Measurements from ENCODE around the gene TBC1D9. TPM values are rescaled to one million over a fixed set of nuclear protein-coding genes. Genes with fewer than 3 reads are reported as not detected.

The TBC1D9 gene
- polyA plus RNA-seq, 1 donor (not counting 4 experiments of a cell fraction or from before 2014, with no cell fraction given) = 11.6 TPM

DNA sequence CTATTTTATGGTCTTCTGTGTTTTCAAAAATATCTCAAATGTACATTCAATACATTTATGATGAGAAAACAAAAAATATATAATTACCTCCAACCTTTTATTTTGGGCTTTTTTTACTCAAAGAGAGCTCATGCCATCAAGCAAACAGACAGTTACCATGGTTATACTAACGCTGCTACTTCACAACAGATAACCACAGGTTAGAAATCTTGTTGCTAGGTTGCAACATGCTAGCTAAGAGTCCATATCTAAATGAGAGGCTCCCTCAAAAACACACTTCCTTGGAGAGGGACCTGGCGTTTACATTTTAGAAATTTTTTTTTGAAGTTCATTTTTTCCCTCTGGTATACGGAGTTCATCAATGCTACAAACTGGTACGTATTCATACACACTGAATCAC lies 44.3 kb downstream of the TBC1D9 start:
- Histone ChIP-seq H3K79me2 (ENCODE audit: control insufficient read depth, insufficient read depth, low read length) (no peaks in the 10 kb centered on the region), H3K4me1 (ENCODE audit: control insufficient read depth, extremely low read depth, insufficient read depth, low read length) (no peaks in the 10 kb centered on the region), H2AFZ (ENCODE audit: control insufficient read depth, low read length) (no peak overlapping the region), H3K9me1 (ENCODE audit: control insufficient read depth, extremely low read depth, insufficient read depth, low read length) (no peaks in the 10 kb centered on the region), H3K9me3 (ENCODE audit: control insufficient read depth, low read depth, low read length) (no peaks in the 10 kb centered on the region), H3K36me3 (ENCODE audit: control insufficient read depth in 2 of 2, extremely low read depth in 1 of 2, insufficient read depth in 2 of 2, low read length in 2 of 2) (no peaks in the 10 kb centered on the region), H3K27me3 (ENCODE audit: control insufficient read depth, extremely low read depth, insufficient read depth, low read length) (no peaks in the 10 kb centered on the region), H3K9ac (ENCODE audit: control insufficient read depth, extremely low read depth, insufficient read depth, low read length) (no peak overlapping the region), H3K4me3 (ENCODE audit: control insufficient read depth in 2 of 3, extremely low read depth in 1 of 3, insufficient read depth in 2 of 3, low read depth in 1 of 3, low read length in 3 of 3) (no peak overlapping the region), H4K20me1 (ENCODE audit: control insufficient read depth, extremely low read depth, insufficient read depth, low read length) (no peaks in the 10 kb centered on the region), H3K4me2 (ENCODE audit: control insufficient read depth, extremely low read depth, insufficient read depth, low read depth, low read length) (no peak overlapping the region), H3K27ac (ENCODE audit: control insufficient read depth, insufficient read depth, low read length) (no peak overlapping the region)
- FAIRE-seq = no peak
- dilution Hi-C loops (cut with MboI; ENCODE audit: extremely low pct_ligation_motif_present, low sequenced_read_pairs) = no loop called here
- TF ChIP-seq, protein P1, sequence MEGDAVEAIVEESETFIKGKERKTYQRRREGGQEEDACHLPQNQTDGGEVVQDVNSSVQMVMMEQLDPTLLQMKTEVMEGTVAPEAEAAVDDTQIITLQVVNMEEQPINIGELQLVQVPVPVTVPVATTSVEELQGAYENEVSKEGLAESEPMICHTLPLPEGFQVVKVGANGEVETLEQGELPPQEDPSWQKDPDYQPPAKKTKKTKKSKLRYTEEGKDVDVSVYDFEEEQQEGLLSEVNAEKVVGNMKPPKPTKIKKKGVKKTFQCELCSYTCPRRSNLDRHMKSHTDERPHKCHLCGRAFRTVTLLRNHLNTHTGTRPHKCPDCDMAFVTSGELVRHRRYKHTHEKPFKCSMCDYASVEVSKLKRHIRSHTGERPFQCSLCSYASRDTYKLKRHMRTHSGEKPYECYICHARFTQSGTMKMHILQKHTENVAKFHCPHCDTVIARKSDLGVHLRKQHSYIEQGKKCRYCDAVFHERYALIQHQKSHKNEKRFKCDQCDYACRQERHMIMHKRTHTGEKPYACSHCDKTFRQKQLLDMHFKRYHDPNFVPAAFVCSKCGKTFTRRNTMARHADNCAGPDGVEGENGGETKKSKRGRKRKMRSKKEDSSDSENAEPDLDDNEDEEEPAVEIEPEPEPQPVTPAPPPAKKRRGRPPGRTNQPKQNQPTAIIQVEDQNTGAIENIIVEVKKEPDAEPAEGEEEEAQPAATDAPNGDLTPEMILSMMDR (optimal IDR thresholded peaks at IDR 0.05 in 1 of 3, IDR thresholded peaks at IDR 0.05 in 1 of 3, conservative IDR thresholded peaks at IDR 0.05 in 1 of 3; ENCODE audit: extremely low read depth in 1 of 3, insufficient read depth in 2 of 3, low read length in 3 of 3) = no peak
- no peak for TF ChIP-seq EZH2 (IDR thresholded peaks at IDR 0.05; ENCODE audit: low read length)
- no peak for DNase-seq (ENCODE audit: low read depth, low spot score)

DNA sequence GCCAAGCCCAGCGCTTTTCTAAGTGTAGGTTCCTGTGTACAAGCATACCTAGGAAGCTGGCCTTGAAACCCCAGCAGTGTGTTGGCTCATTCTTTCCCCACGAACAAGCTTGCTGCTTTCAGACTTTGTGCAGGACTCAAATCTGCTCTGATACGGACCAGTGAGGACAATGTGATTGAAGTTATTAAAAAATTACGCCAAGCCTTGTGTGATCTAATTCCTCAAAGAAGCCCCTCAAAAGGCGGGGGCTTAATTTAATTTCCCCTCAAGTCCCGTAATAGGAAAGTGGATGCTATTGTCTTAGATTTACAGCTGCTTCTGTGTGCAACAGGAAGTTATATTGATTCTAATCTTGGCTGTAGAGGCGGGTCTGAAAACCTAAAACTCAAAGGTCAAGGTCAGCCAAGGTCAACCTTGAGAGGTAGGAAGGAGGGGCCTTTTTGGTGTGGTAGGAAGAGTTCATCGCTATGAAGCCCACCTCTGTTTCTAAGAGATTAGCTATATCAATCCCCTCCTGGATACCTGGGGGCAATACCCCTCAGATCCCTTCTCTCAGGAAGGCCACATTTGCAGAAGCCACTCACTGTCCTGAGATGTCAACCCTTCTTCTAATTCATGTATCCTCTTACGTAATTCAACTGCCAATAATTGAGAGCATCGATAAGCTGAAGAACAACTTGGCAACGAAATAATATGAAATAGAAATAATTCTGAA lies 45.1 kb downstream of the TBC1D9 start:
- Histone ChIP-seq H3K4me1 (ENCODE audit: control insufficient read depth, extremely low read depth, insufficient read depth, low read length) (no peaks in the 10 kb centered on the region), H4K20me1 (ENCODE audit: control insufficient read depth, extremely low read depth, insufficient read depth, low read length) (no peaks in the 10 kb centered on the region), H2AFZ (ENCODE audit: control insufficient read depth, low read length) (no peak overlapping the region), H3K9me1 (ENCODE audit: control insufficient read depth, extremely low read depth, insufficient read depth, low read length) (no peaks in the 10 kb centered on the region), H3K9ac (ENCODE audit: control insufficient read depth, extremely low read depth, insufficient read depth, low read length) (no peak overlapping the region), H3K36me3 (ENCODE audit: control insufficient read depth in 2 of 2, extremely low read depth in 1 of 2, insufficient read depth in 2 of 2, low read length in 2 of 2) (no peaks in the 10 kb centered on the region), H3K79me2 (ENCODE audit: control insufficient read depth, insufficient read depth, low read length) (no peaks in the 10 kb centered on the region), H3K27me3 (ENCODE audit: control insufficient read depth, extremely low read depth, insufficient read depth, low read length) (no peaks in the 10 kb centered on the region), H3K4me2 (ENCODE audit: control insufficient read depth, extremely low read depth, insufficient read depth, low read depth, low read length) (no peak overlapping the region), H3K4me3 (ENCODE audit: control insufficient read depth in 2 of 3, extremely low read depth in 1 of 3, insufficient read depth in 2 of 3, low read depth in 1 of 3, low read length in 3 of 3) (no peak overlapping the region), H3K27ac (ENCODE audit: control insufficient read depth, insufficient read depth, low read length) (no peak overlapping the region), H3K9me3 (ENCODE audit: control insufficient read depth, low read depth, low read length) (no peaks in the 10 kb centered on the region)
- no peak for FAIRE-seq
- TF ChIP-seq, protein P1 (optimal IDR thresholded peaks at IDR 0.05 in 1 of 3, IDR thresholded peaks at IDR 0.05 in 1 of 3, conservative IDR thresholded peaks at IDR 0.05 in 1 of 3; ENCODE audit: extremely low read depth in 1 of 3, insufficient read depth in 2 of 3, low read length in 3 of 3) = no peak
- no peak for TF ChIP-seq EZH2 (IDR thresholded peaks at IDR 0.05; ENCODE audit: low read length)
- dilution Hi-C loops (cut with MboI; ENCODE audit: extremely low pct_ligation_motif_present, low sequenced_read_pairs) = no loop called here
- DNase-seq (ENCODE audit: low read depth, low spot score) = no peak
